ENCODE measurements around the gene NOTCH3.

The NOTCH3 gene

GRCh38 chr19:15200553-15201364, at the start of gene NOTCH3:
Gene NOTCH3 (minus strand): TSS chr19:15200995. CDS start chr19:15200905, 90 bp downstream.
- peak; percentile 81 for DNase-seq (ENCODE audit: low spot score)

DNA sequence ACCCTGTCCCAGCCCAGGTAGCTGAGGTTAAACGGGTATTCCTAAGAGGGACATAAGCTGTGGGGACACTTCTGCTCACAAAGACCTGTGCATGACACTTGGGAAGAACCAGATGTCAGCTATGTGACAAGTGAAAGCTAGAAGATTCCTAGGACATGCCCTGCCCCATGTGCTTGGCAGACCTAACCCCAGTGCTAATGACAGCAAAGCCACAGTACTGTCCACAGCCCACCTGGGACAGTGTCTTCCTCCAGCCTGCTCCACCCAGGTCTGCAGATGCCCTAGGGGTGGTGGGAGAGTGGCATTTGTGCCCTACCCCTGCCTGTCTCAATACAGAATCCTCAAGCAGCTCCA, 49.8 kb upstream of the NOTCH3 start:
- DNase-seq (ENCODE audit: low spot score) = no peak

GRCh38 chr19:15249972-15250639, 49.3 kb upstream of the NOTCH3 start:
- DNase-seq (ENCODE audit: low spot score) = no peak

DNA sequence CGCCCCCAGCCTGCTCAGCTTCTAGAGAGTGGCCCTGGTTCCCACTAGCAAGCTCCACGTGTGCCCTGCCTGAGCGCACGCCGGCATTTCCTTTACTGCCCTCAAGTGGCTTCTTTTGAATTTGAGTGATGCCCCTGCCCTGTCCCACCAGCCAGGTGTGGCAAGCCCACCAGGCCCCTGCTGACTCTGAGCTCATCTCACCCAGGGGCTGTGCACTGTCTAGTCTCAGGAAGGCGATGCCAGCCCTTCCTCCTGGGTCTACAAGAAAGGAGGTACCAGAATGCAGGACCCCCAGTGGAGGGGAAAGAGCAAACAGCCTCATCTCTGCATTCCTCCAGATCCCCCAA, 48.7 kb upstream of the NOTCH3 start:
- no peak for DNase-seq (ENCODE audit: low spot score)

- DNase-seq (ENCODE audit: low spot score) = peak; percentile 90
Measured at GRCh38 chr19:15248648-15249527, 48.1 kb upstream of the NOTCH3 start.

GRCh38 chr19:15248106-15248505, 47.3 kb upstream of the NOTCH3 start:
- no peak for DNase-seq (ENCODE audit: low spot score)

GRCh38 chr19:15247107-15248014, 46.6 kb upstream of the NOTCH3 start:
- peak; percentile 97 for DNase-seq (ENCODE audit: low spot score)

DNA sequence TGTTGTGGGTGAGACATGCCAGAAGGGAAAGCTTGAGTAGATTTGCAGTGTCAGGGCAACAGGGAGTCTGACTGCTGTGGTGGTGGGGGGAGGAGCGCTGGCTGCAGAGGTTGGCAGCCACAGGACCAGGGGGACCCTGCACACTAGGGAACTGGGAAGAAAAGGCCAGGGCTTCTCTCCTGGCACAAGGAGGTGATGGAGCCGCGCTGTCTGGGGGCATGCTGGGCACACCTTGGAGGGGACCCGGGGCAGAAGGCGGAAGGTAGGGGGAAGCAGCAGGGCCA, 45.3 kb upstream of the NOTCH3 start:
- DNase-seq (ENCODE audit: low spot score) = no peak

GRCh38 chr19:15245370-15246197, 44.8 kb upstream of the NOTCH3 start:
- DNase-seq (ENCODE audit: low spot score) = no peak

GRCh38 chr19:15244808-15245207, 44.0 kb upstream of the NOTCH3 start:
- no peak for DNase-seq (ENCODE audit: low spot score)

DNA sequence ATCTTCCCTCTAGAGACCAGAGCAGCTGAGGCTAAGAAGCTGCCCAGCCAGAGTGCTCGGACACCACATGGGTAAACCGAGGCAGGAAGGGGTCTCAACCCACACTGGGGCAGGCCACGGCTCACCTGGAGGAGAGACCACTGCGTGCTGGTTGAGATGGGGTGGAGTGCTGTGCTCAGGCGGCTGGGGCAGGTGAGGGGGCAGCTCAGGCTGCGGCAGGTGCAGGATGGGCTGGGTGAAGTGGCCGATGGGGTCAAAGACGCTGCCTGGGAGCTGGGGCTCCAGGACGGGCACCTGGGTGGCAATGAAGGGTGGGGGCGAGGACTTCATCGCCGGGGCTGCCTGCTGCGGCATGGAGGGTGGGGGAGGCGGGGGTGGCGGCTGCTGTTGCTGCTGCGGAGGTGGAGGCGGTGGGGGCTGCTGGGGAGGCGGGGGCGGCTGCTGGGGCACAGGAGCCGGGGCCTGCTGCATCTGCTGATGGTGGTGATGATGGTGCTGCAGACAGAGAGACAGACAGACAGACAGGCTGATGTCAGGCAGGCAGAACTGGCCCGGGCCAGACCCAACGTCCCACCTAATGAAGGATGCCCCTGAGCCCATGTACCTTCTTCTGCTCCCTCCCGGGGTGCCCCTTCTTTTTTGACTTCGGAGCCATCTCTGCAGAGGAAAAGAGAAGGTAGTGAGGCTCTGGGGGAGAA, 43.5 kb upstream of the NOTCH3 start:
- DNase-seq (ENCODE audit: low spot score) = no peak

DNA sequence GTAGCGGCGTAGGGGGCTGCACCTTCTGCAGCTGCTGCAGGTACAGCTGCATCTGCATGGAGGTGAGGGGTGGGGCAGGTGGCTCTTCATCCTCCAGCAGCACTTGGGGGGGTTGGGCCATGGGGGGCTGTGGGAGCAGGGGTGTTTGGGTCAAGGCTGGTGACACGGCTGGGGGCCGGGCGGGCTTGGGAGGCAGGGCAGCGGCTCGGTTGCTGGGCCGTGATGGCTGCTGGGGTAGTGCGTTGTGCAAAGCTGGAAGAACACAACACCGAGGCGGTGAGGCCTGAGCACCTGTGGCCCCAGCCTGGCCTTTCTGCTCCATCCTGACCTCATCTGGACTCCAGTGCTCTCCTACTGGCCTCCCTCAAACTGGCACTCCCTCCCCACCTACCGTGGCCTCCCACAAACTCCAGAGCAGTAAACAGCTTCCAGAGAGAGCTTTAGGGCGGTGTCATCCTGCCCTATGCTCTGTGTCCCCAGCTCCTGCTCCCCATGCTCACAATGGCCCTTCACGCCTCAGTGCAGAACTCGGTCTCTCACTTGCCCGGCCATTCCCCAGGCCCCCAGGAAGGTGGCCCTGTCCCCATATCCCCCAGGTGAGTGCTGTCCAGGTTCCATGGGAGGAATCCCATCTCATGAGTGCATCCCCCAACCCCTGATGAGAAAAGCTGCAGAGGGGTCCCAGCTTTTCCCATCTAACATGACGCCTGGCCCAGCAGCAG, 42.6 kb upstream of the NOTCH3 start:
- DNase-seq (ENCODE audit: low spot score) = no peak

DNA sequence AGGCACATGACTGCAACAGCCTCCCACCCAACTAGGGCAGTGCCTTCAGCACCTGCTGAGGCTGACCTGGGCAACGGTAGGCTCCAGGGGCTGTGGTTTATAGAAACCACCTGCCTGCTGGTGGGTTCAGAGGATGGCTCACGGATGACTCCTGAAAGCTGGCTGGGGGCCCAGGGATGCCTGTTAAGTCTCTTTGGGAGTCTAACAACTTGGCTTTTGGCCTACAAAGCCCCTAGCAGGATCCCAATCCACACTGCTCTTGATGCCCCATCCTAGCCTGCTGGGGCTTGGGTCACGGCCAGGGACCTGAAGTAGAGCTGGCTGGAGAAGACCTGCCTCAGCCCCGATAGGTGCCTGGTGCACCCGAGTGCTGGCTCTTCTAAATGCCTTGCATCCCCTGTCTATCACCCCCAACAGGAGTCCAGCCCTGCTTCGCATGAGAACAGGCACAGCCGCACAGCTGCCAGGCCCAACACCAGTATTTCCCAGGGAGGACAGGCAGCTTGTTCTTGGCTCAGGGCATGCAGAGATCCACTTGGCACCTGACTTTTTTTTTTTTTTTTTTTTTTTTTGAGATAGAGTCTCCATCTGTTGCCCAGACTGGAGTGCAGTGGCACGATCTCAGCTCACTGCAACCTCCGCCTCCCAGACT, 40.6 kb upstream of the NOTCH3 start:
- no peak for DNase-seq (ENCODE audit: low spot score)

DNA sequence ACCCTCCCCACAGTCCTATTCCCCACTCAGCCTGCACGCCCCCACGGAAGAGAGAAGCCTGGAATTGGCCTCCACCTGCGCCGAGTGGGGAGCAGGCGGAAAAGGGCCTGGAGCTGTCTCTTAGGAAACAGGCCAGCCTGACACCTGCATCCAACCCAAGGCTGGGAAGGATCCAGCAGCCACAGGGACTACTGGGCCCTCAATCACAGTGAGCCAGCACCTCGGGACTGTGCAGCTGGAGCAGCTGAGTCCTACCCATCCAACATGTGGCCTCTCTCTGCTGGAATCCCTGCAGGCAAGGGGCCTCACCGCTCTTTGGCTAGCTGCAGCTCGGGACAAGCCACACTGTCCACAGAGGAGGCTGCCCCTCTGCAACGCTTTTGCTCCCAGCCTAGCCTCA, 39.7 kb upstream of the NOTCH3 start:
- DNase-seq (ENCODE audit: low spot score) = no peak

GRCh38 chr19:15239337-15239949, 38.6 kb upstream of the NOTCH3 start:
- DNase-seq (ENCODE audit: low spot score) = no peak

DNA sequence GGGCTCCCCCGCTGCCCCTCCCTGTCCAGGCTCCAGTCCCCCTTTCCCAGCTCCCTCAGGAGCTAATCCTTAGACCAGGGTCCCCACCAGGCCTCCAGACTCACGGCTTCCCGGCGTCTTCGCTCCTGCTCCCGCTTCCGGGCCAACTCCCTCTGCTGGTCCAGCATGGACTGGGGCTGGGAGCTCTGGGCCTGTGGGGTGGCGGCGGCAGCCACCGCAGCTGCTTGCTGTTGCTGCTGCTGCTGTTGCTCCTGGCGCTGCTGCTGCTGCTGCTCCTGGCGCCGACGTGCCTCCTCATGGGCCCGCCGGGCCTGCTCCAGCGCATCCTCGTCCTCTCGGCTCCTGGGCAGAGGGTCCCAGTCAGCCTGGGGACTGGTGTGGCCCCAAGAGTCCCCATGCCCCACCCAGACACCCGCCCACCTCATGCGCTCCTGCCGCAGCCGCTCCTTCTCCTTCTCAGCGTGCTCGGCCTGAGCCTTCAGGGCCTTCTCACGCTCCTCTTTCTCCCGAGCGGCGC, 37.9 kb upstream of the NOTCH3 start:
- no peak for DNase-seq (ENCODE audit: low spot score)

- no peak for DNase-seq (ENCODE audit: low spot score)
Measured at GRCh38 chr19:15237759-15238638, 37.2 kb upstream of the NOTCH3 start.

DNA sequence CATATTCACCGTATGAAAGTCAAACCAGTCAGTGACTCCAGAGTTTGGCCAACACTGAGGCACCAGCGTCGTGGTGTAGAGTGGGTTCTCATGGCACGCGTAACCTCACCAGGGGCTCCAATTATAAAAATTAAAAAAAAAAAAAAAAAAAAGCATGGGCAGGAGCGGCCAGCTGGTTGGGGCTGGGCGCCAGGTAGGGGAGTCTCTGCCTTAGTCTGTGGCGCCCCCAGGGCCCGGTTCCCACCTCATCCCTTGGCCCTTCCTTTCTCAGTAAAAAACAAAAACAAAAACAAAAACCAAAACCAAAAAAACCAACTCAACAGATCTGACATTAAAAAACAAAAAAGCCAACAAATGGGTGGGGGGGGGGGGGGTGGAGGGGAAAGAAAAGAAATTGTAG, 36.1 kb upstream of the NOTCH3 start:
- no peak for DNase-seq (ENCODE audit: low spot score)

All from HuH-7.5 (cell line).